ENCODE measurements around the gene COL6A2.
A peak's percentile ranks its signal among the peaks of the same experiment; 100 is the strongest.

The COL6A2 gene

GRCh38 chr21:46144464-46145070 is 46.7 kb downstream of the COL6A2 start:
- DNase-seq (ENCODE audit: low read depth), result no peak

- DNase-seq (ENCODE audit: low read depth), result no peak
Observed at GRCh38 chr21:46145159-46145839, 47.4 kb downstream of the COL6A2 start.

GRCh38 chr21:46145840-46146691 is 48.2 kb downstream of the COL6A2 start:
- DNase-seq (ENCODE audit: low read depth), result no peak

- no peak for DNase-seq (ENCODE audit: low read depth)
Observed at GRCh38 chr21:46146856-46147255, 48.9 kb downstream of the COL6A2 start.

- DNase-seq (ENCODE audit: low read depth), result peak; percentile 14
Observed at GRCh38 chr21:46147429-46147828, 49.5 kb downstream of the COL6A2 start.

- no peak for DNase-seq (ENCODE audit: low read depth)
Observed at GRCh38 chr21:46148106-46148505, 50.2 kb downstream of the COL6A2 start.

- DNase-seq (ENCODE audit: low read depth), result no peak
Observed at GRCh38 chr21:46149205-46149901, 51.4 kb downstream of the COL6A2 start.

- no peak for DNase-seq (ENCODE audit: low read depth)
Observed at GRCh38 chr21:46150073-46150472, 52.2 kb downstream of the COL6A2 start.

GRCh38 chr21:46150491-46151121 is 52.7 kb downstream of the COL6A2 start:
- no peak for DNase-seq (ENCODE audit: low read depth)

- no peak for DNase-seq (ENCODE audit: low read depth)
Observed at GRCh38 chr21:46151261-46151988, 53.5 kb downstream of the COL6A2 start.

GRCh38 chr21:46151989-46152926 is 54.3 kb downstream of the COL6A2 start:
- no peak for DNase-seq (ENCODE audit: low read depth)

GRCh38 chr21:46152927-46153246 is 55.0 kb downstream of the COL6A2 start:
- no peak for DNase-seq (ENCODE audit: low read depth)

GRCh38 chr21:46153247-46154154 is 55.6 kb downstream of the COL6A2 start:
- DNase-seq (ENCODE audit: low read depth), result peak; percentile 28

GRCh38 chr21:46154155-46154954 is 56.4 kb downstream of the COL6A2 start:
- no peak for DNase-seq (ENCODE audit: low read depth)

- no peak for DNase-seq (ENCODE audit: low read depth)
Observed at GRCh38 chr21:46154955-46155513, 57.1 kb downstream of the COL6A2 start.

- no peak for DNase-seq (ENCODE audit: low read depth)
Observed at GRCh38 chr21:46155514-46156377, 57.8 kb downstream of the COL6A2 start, which contains the start of gene FTCD. Gene FTCD (minus strand): TSS chr21:46155579. CDS start chr21:46155523, 56 bp downstream.

GRCh38 chr21:46156378-46156645 is 58.4 kb downstream of the COL6A2 start:
- DNase-seq (ENCODE audit: low read depth), result no peak
